GM12878 (cell line): ENCODE measurements around the gene EPHA1. TPM values are rescaled to one million over a fixed set of nuclear protein-coding genes. Genes with fewer than 3 reads are reported as not detected.

Source experiments
- ATAC-seq: fragments of 200-7000 bp; cut with Tn5 transposase; 3 replicates; pipeline ENCODE4 v1.9.1; 2020; ENCODE audit warnings: mild to moderate bottlenecking, moderate library complexity
- BruUV-seq: library from RNA; stranded (reverse); fragments of 400-500 nt; replicated peaks from 2 replicates; lab custom pipeline; 2021; lab: Mats Ljungman, UMichigan
- CTCF ChIA-PET: fragments of 300-600 bp; sonication (Branson Sonifier 250); formaldehyde crosslinking; extraction: SDS; loops from one replicate; lab custom pipeline; 2021; ENCODE audit warnings: inconsistent platforms; lab: Yijun Ruan, JAX
- POLR2A ChIA-PET: fragments of 350-600 bp; formaldehyde crosslinking; extraction: SDS; loops from one replicate; lab custom pipeline; 2021; ENCODE audit warnings: inconsistent platforms; lab: Charles Lee
- RAD21 ChIA-PET: fragments of 300-600 bp; sonication (Branson Sonifier 250); formaldehyde crosslinking; loops from one replicate; lab custom pipeline; 2023; ENCODE audit warnings: antibody characterized with exemption; ENCODE audit not compliant: unreplicated experiment; lab: Charles Lee
- SMC1A ChIA-PET: fragments of 300-600 bp; sonication (Branson Sonifier 250); formaldehyde crosslinking; loops from one replicate; lab custom pipeline; 2023; ENCODE audit not compliant: unreplicated experiment, uncharacterized antibody; lab: Charles Lee
- DNase-seq: peaks from one replicate; pipeline ENCODE4 v3.0.0-alpha.2; 2011; ENCODE audit warnings: low read depth, low spot score
- FAIRE-seq: peaks from 3 replicates; lab custom pipeline; 2011; peaks lifted over from hg19 to GRCh38; lab: Jason Lieb, UNC
- H2AFZ ChIP-seq: 2 replicates; pipeline ENCODE4 v1.6.0; 2011; ENCODE audit warnings: low read depth, low read length, control low read depth; ENCODE audit not compliant: control insufficient read depth
- H3K27ac ChIP-seq: 2 replicates; pipeline ENCODE4 v1.5.1; 2011; ENCODE audit warnings: control low read depth; ENCODE audit not compliant: control insufficient read depth, insufficient read depth
- H3K27me3 ChIP-seq, 2 experiments: replicated peaks in 1 of 2; 2 replicates each; pipeline versions ENCODE4 v1.6.0 to v1.6.1; 2011; ENCODE audit warnings: low read length in 1 of 2; ENCODE audit not compliant: control insufficient read depth in 2 of 2, insufficient read depth in 2 of 2
- H3K36me3 ChIP-seq, 2 experiments: 2 replicates each; pipeline ENCODE4 v1.5.1; 2011; ENCODE audit warnings: low read length in 1 of 2; ENCODE audit not compliant: control insufficient read depth in 2 of 2, insufficient read depth in 2 of 2
- H3K4me1 ChIP-seq: 2 replicates; pipeline ENCODE4 v1.6.1; 2011; ENCODE audit warnings: mild to moderate bottlenecking, low read length, moderate library complexity, mixed read lengths; ENCODE audit not compliant: control insufficient read depth, insufficient read depth
- H3K4me2 ChIP-seq: 2 replicates; pipeline ENCODE4 v1.6.0; 2011; ENCODE audit warnings: control low read depth; ENCODE audit not compliant: control insufficient read depth, insufficient read depth
- H3K4me3 ChIP-seq: fragments of 200-600 bp; sonication (generic); 2 replicates; pipeline ENCODE4 v1.5.1; 2016
- H3K79me2 ChIP-seq: 2 replicates; pipeline ENCODE4 v1.6.0; 2011; ENCODE audit warnings: low read length; ENCODE audit not compliant: control insufficient read depth, insufficient read depth
- H3K9ac ChIP-seq: 2 replicates; pipeline ENCODE4 v1.8.0; 2011; ENCODE audit warnings: low read length, control low read depth, mixed read lengths; ENCODE audit not compliant: control insufficient read depth, insufficient read depth
- H3K9me3 ChIP-seq: replicated peaks from 3 replicates; pipeline ENCODE4 v1.5.1; 2011; ENCODE audit warnings: mild to moderate bottlenecking, low read length; ENCODE audit not compliant: control insufficient read depth, insufficient read depth
- H4K20me1 ChIP-seq: 2 replicates; pipeline ENCODE4 v1.6.0; 2011; ENCODE audit not compliant: control insufficient read depth, insufficient read depth
- IRF5 ChIP-seq: fragments of 450-650 bp; IDR thresholded peaks from 2 replicates; pipeline ENCODE4 v1.6.1; 2017; ENCODE audit warnings: borderline replicate concordance
- SUZ12 ChIP-seq: fragments of 200-600 bp; sonication (generic); IDR thresholded peaks from one replicate; pipeline ENCODE4 v1.6.1; 2018; ENCODE audit warnings: antibody characterized with exemption, mild to moderate bottlenecking; ENCODE audit not compliant: unreplicated experiment
- WGBS: methylation state at CpG from one replicate; pipeline ENCODE4 v1.1.6; 2016; ENCODE audit warnings: low lambda C conversion rate; ENCODE audit not compliant: insufficient replicate concordance, insufficient coverage; ENCODE audit errors: missing lambda C conversion rate; 5-methylcytosine and 5-hydroxymethylcytosine counted together
- in situ Hi-C: fragments of 300-500 bp; cut with MboI; formaldehyde crosslinking; loops from 9 replicates; pipeline ENCODE4 v1.14.3; 2018; ENCODE audit warnings: mixed read lengths
- intact Hi-C: fragments of 100-400 bp; cut with micrococcal nuclease; formaldehyde crosslinking; loops from one replicate; pipeline ENCODE4 v1.14.2; 2022; ENCODE audit not compliant: unreplicated experiment
- polyA plus RNA-seq, 11 experiments: library from polyadenylated mRNA; depleted of rRNA in 4 of 11; unstranded in 6 of 11; stranded (reverse) in 5 of 11; fragments of >200 nt; fragmentation: Nextera tagmentation in 4 of 11; fragmentation: Illumina TruSeq in 1 of 11; extraction: Ambion mirVana in 4 of 11; extraction: Trizol in 1 of 11; gene quantifications; 1 replicate in 1 of 11; 2 replicates in 10 of 11; pipeline versions ENCODE4 v1.2.1 to v1.2.3, GENCODE V29; 2011 to 2016; ENCODE audit warnings: inconsistent platforms in 2 of 11, missing spikeins in 2 of 11, low read depth in 1 of 11
- total RNA-seq, 4 experiments: library from RNA; depleted of rRNA in 3 of 4; stranded (reverse); fragments of >200 nt in 3 of 4; fragmentation: Illumina TruSeq in 1 of 4; extraction: Trizol in 1 of 4; gene quantifications; 2 replicates each; pipeline versions ENCODE4 v1.2.1 to v1.2.3, GENCODE V29; 2013 to 2021

Gene EPHA1
- total and polyA plus RNA-seq, 10 of the 15 experiments (the other 5 are each of a cell fraction or from before 2014, with no cell fraction given): 0.11 to 0.35 (median 0.24) TPM; not detected in 6

- no peak for DNase-seq
- Histone ChIP-seq H3K27me3 (peaks cover 10 to 22% of the 10 kb centered on the region in 2 experiments), H3K4me3 (no peak overlapping the region), H3K79me2 (no peaks in the 10 kb centered on the region), H3K36me3 (no peaks in the 10 kb centered on the region), H3K9ac (no peak overlapping the region), H3K4me1 (no peaks in the 10 kb centered on the region), H3K9me3 (no peaks in the 10 kb centered on the region; the same call in 2 of the 3 replicates), H3K4me2 (no peak overlapping the region), H3K27ac (no peak overlapping the region), H2AFZ (no peak overlapping the region), H4K20me1 (no peaks in the 10 kb centered on the region; the same call in 1 of the 2 replicates)
- SMC1A ChIA-PET: interaction anchor here (1.0 kb wide), 1 partner anchor 9 kb away, joined by 3 read pairs; no protein-coding TSS in a partner anchor
- RAD21 ChIA-PET: no interaction called here
- no TSS peak for BruUV-seq
- 30% methylated on average over 19 of the region's 19 CpGs for WGBS
- intact Hi-C loops (no loop called here), in situ Hi-C loops (no loop called here)
- CTCF ChIA-PET: interaction anchor here (1.0 kb wide), 1 partner anchor 17 kb away, joined by 5 read pairs; no protein-coding TSS in a partner anchor
- FAIRE-seq: no peak
- POLR2A ChIA-PET: no interaction called here
- no peak for ATAC-seq
- peak; percentile 98 for TF ChIP-seq SUZ12
- TF ChIP-seq IRF5: no peak
These were observed 45.4 kb downstream of the EPHA1 start for GRCh38 chr7:143363016-143363937.
